LNCaP clone FGC (cell line): ENCODE results near the gene HMOX1.

Source experiments
- DNase-seq: peaks from one replicate; pipeline ENCODE4 v3.0.0-alpha.2; 2011; ENCODE audit warnings: low read depth
- H3K4me3 ChIP-seq: 2 replicates; pipeline ENCODE4 v1.5.1; 2011; ENCODE audit warnings: mild to moderate bottlenecking, low read depth, low read length, control low read depth
- TF ChIP-seq, protein P1 (sequence below): IDR thresholded peaks from 2 replicates; pipeline ENCODE4 v1.5.1; 2012; ENCODE audit warnings: mild to moderate bottlenecking; ENCODE audit not compliant: control insufficient read depth, insufficient read depth; ENCODE audit errors: extremely low read depth

HMOX1 gene

DNA sequence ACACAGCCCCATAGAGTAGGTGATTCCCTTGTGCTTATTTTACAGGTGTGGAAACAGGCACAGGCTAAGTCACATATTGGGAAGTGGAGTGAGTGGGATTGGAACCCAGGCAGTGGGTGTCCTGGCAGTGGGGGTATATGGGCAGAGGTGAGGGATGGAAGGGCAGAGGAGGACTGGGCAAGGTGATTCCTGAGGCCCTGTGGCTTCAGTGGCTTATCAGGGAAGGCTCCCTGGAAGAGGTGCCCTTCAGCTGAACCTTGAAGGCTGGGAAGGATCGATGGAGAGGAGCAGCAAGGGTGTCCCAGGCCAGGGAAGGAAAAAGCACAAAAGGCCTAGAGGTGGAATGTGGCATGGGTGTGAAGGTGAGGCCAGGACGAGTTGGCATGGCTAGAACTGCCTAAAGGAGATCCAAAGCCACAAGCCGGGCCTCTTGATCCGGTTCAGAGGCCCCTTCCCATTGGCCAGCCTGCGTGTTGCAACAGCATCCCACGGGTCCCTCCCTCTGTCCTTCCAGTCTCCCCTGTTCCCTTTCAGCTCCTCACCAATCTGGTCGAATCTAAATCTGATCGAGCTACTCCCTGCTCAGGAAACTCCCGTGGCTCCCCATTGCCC lies 60.7 kb downstream of the HMOX1 start:
- no peak overlapping the region for H3K4me3 ChIP-seq
- DNase-seq = no peak
- TF ChIP-seq, protein P1, sequence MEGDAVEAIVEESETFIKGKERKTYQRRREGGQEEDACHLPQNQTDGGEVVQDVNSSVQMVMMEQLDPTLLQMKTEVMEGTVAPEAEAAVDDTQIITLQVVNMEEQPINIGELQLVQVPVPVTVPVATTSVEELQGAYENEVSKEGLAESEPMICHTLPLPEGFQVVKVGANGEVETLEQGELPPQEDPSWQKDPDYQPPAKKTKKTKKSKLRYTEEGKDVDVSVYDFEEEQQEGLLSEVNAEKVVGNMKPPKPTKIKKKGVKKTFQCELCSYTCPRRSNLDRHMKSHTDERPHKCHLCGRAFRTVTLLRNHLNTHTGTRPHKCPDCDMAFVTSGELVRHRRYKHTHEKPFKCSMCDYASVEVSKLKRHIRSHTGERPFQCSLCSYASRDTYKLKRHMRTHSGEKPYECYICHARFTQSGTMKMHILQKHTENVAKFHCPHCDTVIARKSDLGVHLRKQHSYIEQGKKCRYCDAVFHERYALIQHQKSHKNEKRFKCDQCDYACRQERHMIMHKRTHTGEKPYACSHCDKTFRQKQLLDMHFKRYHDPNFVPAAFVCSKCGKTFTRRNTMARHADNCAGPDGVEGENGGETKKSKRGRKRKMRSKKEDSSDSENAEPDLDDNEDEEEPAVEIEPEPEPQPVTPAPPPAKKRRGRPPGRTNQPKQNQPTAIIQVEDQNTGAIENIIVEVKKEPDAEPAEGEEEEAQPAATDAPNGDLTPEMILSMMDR = no peak

DNA sequence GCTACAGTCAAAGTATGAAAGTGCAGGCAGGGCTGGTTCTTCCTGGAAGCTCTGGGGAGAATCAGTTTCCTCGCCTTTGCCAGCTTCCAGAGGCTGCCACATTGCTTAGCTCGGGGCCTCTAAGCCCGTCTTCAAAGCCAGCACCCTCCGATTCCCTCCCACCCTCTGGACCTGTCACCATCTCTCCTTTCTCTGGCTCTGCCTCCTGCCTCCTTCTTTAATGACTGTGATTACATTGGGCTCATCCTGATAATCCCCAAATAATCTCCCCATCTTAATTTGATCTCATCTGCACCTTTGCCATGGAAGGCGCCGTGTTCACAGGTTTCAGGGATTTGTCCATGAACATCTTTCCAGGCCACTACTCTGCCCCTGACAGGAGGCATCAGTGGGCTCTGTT lies 61.6 kb downstream of the HMOX1 start:
- no peak overlapping the region for H3K4me3 ChIP-seq
- DNase-seq = no peak
- TF ChIP-seq, protein P1 = no peak

DNA sequence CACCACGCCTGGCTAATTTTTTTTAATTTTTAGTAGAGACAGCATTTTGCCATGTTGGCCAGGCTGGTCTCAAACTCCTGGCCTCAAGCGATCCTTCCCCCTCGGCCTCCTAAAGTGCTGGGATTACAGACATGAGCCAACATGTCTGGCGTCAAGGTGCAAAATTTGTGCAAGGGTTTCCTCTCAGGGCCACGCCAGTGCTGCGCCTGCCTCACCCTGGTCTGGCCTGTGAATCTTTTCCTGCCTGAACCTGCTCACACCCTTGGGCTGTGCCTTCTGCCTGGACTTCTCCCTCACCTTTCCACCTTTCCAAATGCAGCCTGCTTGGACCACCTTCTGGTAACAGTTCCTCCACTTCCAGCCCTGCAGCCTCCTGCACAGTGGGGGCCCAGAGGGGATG lies 62.4 kb downstream of the HMOX1 start:
- no peak overlapping the region for H3K4me3 ChIP-seq
- DNase-seq = no peak
- TF ChIP-seq, protein P1 = no peak
